DMS53 (cell line): Measurements from ENCODE around the gene APOBEC3G.
"Not testable (repeated sequence)": the region's sequence is repeated elsewhere in the genome, so short reads cannot be mapped to it uniquely, and the experiment has no call there.

Experiments
- DNase-seq: peaks from one replicate; lab custom pipeline; 2025; lab: John Stamatoyannopoulos, UW

APOBEC3G gene

DNA sequence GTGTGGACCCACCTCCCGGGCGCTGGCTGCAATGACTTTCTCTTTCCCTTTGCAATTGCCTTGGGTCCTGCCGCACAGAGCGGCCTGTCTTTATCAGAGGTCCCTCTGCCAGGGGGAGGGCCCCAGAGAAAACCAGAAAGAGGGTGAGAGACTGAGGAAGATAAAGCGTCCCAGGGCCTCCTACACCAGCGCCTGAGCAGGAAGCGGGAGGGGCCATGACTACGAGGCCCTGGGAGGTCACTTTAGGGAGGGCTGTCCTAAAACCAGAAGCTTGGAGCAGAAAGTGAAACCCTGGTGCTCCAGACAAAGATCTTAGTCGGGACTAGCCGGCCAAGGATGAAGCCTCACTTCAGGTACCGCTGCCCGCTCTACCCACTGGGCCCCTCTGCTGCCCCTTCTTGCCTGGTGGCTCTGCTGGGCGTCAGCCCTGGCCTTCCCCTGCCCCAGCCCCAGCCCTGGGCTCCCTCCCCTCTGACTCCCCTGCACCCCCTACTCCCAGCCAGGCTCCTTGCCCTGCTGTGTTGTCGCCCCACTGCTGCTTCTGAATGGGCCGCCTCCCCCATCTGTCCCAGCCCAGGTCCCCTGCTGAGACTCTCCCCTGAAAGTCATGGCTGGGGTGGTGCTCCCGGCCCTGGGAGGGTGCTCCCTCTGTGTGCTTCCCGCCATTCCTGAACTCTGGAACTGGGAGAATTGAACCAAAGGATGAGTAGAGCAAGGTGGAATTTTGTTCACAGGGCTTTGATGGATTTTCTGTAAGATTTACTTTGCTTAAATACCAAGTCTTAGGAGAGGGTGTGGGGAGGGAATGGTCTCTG lies at the start of gene APOBEC3G:
TSS of gene APOBEC3G (plus strand) at position 250 of the 815 bp plus-strand sequence. CDS start at position 337, 87 bp downstream.
- DNase-seq, result not testable (repeated sequence)

DNA sequence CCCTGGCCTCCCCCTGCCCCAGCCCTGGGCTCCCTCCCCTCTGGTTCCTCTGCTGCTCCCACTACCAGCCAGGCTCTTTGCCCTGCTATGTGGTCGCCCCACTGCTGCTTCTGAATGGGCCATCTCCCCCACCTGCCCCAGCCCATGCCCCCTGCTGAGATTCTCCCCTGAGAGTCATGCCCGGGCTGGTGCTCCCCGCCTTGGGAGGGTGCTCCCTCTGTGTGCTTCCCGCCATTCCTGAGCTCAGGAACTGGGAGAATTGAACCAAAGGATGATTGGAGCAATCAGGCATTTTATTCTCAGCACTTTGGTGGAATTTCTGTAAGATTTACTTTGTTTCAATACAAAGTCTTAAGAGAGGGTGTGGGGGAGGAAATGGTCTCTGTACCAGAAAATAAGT lies 49.4 kb upstream of the APOBEC3G start:
- no peak for DNase-seq

DNA sequence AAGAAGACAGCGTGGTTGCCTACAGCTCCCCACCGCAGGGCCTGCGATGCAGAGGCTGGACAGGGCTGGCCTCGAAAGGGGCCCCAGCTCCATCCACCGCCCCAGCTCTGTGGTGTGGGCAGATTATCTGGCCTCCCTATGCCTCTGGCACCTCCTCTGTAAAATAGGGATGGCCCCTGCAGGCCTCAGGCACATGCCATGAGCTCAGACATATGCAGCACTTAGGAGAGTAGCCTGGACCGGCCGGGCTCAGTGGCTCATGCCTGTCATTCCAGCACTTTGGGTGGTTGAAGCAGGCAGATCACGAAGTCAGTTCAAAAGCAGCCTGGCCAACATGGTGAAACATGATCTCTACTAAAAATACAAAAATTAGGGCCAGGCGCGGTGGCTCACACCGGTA lies 48.8 kb upstream of the APOBEC3G start:
- no peak for DNase-seq

DNA sequence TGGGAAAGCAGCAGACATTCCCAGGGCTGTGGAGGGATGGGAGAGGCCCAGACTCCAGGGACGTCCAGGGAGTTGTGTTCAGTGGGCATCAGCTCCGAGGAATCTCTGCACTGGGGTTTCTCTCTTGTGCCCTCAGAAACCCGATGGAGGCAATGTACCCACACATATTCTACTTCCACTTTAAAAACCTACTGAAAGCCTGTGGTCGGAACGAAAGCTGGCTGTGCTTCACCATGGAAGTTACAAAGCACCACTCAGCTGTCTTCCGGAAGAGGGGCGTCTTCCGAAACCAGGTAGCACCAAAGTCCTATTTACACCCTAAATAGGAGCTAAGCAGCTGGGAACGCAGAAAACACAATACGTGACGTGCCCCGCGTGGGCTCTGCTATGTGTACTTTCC lies 47.8 kb upstream of the APOBEC3G start:
- DNase-seq, result no peak

DNA sequence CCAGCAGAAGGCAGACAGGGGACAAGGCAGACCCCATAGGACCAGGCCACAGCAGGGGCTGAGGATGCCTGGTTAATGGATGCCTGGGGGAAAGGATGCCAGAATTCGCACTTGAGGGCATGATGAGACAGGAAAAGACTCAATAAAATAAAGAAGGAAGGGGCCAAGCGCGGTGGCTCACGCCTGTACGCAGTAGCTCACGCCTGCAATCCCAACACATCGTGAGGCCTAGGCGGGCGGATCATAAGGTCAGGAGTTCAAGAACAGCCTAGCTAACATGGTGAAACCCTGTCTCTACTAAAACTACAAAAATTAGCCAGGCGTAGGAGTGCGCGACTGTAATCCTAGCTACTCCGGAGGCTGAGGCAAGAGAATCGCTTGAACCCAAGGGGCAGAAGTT lies 46.4 kb upstream of the APOBEC3G start:
- no peak for DNase-seq

DNA sequence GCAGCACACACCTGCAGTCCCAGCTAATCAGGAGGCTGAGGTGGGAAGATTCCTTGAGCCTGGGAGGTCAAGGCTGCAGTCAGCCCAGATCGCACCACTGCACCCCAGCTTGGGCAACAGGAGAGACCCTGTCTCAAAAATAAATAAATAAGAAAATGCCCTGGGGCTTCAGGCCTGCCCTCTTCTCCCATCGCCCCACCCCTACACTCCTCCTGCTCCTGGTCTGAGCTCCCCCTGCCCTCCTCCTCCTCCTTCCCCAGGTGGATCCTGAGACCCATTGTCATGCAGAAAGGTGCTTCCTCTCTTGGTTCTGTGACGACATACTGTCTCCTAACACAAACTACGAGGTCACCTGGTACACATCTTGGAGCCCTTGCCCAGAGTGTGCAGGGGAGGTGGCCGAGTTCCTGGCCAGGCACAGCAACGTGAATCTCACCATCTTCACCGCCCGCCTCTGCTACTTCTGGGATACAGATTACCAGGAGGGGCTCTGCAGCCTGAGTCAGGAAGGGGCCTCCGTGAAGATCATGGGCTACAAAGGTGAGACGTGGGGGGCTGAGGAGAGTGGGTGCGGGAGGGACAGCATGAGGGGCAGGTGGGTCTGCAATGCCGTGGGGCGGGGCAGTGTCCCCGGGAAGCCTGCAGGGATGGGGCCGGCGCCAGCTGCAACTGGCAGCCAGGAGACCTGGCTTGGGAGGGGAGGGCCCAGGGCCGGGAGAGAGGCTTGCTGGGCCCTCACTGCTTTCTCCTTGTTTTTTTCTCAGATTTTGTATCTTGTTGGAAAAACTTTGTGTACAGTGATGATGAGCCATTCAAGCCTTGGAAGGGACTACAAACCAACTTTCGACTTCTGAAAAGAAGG lies 45.4 kb upstream of the APOBEC3G start:
- DNase-seq, result not testable (repeated sequence)

DNA sequence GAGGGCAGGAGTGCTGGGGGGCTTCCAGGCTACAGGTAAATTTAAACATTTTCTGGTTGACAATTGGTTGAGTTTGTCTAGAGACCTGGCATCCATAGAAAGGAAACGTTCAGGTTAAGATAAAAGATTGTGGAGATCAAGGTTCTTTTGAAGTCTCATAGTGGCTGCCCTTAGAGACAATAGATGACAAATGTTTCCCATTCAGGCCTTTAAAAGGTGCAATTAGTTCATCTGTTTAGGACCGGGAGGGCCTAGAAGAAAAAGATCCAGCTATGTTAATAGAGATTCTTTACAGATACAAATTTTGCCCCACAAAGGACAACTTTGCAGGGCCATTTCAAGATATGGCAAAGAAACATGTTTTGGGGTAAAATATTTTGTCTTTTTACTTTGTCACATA lies 40.0 kb upstream of the APOBEC3G start:
- DNase-seq, result not testable (repeated sequence)

DNA sequence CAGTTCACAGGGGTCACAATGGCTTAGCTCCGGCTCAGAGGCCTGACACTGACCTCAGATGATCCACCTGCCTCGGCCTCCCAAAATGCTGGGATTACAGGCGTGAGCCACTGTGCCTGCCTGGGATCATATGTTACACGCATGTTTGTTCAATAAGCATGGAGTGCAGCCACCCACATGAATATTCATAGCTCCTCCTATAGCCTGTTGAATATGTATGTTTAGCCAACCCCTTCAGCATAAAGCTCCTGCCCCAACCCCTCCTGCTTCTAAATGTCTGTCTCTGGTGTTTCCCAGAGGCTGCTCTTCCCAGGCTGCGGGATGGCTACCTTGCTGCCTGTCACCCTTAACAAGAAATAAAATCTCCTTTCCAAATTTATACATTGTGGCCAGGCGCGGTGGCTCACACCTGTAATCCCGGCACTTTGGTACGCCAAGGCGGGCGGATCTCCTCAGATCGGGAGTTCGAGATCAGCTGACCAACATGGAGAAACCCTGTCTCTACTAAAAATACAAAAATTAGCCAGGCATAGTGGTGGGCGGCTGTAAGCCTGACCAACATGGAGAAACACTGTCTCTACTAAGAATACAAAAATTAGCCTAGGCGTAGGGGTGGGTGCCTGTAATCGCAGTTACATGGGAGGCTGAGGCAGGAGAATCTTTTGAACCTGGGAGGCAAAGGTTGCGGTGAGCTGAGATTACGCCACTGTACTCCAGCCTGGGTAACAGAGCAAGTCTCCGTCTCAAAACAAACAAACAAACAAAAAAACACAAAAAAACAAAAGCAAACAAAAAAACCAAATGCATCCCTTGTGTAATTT lies 37.6 kb upstream of the APOBEC3G start:
- no peak for DNase-seq

DNA sequence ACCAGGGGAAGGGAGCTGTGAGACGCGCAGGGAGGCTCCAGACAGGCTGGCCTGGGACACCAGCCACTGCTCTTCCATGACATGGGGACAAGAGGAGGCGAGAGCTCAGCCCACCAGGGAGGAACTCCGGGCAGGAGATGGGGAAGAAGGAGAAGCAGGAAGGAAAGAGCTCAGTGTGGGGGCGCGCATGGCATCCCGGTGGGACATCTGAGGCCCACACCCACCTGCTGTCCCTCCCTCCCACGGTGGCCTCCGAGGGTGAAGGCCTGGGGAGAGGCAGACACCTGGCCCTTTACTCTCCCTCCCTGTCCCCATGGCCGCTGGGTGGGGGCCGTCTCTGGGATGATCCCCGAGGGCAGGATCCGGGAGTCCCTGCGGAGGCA lies 36.9 kb upstream of the APOBEC3G start:
- DNase-seq, result not testable (repeated sequence)

DNA sequence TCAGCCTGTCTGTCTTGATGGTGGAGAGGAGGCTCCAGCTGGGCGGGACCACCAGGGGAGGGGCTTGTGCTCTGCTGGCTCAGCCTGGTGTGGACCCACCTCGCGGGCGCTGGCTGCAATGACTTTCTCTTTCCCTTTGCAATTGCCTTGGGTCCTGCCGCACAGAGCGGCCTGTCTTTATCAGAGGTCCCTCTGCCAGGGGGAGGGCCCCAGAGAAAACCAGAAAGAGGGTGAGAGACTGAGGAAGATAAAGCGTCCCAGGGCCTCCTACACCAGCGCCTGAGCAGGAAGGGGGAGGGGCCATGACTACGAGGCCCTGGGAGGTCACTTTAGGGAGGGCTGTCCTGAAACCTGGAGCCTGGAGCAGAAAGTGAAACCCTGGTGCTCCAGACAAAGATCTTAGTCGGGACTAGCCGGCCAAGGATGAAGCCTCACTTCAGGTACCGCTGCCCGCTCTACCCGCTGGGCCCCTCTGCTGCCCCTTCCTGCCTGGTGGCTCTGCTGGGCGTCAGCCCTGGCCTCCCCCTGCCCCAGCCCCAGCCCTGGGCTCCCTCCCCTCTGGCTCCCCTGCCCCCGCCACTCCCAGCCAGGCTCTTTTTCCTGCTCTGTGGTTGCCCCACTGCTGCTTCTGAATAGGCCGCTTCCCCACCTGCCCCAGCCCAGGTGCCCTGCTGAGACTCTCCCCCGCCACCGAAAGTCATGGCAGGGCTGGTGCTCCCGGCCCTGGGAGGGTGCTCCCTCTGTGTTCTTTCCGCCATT lies 36.4 kb upstream of the APOBEC3G start, which contains the start of gene APOBEC3F:
TSS of gene APOBEC3F (plus strand) at position 327 of the 759 bp plus-strand sequence. CDS start at position 424, 97 bp downstream.
- DNase-seq, result peak; percentile 66

DNA sequence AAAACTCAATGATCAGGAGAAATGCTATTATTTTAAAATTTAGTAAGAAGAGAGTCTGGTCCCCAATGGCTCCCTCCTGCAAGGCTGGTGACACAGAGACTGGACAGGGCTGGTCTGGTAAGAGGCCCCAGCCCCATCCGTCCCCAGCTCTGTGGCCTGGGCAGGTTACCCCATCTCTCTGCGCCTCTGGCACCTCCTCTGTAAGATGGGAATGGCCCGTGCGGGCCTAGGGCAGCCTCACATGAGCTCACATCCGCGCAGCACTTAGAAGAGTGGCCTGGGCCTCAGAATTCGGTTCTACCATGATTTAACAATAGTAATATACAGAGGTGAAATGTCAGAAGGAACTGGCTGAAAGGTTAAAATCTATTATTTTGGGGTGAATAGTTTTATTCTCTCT lies 35.2 kb upstream of the APOBEC3G start:
- DNase-seq, result no peak

DNA sequence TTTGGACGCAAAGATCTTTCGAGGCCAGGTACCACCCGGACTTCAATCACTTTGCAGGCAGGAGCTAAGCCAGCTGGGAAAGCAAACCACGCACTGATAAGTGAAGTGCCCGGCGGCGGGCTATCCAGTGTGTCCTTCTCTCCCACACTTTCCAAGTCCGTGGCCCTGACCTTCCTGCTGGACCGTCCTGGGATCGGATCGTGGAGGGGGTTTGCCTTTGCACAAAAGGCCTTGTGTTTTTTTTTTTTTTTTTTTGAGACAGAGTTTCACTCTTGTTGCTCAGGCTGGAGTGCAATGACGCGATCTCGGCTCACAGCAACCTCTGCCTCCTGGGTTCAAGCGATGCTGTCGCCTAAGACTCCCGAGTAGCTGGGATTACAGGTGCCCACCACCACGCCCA lies 34.0 kb upstream of the APOBEC3G start:
- DNase-seq, result not testable (repeated sequence)

DNA sequence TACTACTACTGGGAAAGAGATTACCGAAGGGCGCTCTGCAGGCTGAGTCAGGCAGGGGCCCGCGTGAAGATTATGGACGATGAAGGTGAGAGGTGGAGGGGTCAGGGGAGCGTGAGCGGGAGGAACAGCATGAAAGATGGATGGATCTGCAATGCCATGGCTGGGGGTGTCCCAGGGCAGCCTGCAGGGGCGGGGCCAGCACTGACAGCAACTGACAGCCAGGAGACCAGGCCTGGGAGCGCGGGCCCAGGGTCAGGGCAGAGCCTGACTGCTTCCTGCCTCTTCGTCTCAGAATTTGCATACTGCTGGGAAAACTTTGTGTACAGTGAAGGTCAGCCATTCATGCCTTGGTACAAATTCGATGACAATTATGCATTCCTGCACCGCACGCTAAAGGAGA lies 31.9 kb upstream of the APOBEC3G start:
- DNase-seq, result not testable (repeated sequence)

DNA sequence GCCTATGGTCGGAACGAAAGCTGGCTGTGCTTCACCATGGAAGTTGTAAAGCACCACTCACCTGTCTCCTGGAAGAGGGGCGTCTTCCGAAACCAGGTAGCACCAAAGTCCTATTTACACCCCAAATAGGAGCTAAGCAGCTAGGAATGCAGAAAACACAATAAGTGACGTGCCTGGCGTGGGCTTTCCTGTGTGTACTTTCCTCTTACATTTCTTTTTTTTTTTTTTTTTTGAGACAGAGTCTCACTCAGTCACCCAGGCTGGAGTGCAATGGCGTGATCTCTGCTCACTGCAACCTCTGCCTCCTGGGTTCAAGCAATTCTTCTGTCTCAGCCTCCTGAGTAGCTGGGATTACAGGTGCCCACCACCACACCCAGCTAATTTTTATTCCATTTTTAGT lies 27.6 kb upstream of the APOBEC3G start:
- DNase-seq, result peak; percentile 12

DNA sequence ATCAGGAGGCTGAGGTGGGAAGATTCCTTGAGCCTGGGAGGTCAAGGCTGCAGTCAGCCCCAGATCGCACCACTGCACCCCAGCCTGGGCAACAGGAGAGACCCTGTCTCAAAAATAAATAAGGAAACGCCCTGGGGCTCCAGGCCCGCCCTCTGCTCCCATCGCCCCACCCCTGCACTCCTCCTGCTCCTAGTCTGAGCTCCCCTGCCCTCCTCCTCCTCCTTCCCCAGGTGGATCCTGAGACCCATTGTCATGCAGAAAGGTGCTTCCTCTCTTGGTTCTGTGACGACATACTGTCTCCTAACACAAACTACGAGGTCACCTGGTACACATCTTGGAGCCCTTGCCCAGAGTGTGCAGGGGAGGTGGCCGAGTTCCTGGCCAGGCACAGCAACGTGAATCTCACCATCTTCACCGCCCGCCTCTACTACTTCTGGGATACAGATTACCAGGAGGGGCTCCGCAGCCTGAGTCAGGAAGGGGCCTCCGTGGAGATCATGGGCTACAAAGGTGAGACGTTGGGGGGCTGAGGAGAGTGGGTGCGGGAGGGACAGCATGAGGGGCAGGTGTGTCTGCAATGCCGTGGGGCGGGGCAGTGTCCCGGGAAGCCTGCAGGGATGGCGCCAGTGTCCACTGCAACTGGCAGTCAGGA lies 25.1 kb upstream of the APOBEC3G start:
- not testable (repeated sequence) for DNase-seq

DNA sequence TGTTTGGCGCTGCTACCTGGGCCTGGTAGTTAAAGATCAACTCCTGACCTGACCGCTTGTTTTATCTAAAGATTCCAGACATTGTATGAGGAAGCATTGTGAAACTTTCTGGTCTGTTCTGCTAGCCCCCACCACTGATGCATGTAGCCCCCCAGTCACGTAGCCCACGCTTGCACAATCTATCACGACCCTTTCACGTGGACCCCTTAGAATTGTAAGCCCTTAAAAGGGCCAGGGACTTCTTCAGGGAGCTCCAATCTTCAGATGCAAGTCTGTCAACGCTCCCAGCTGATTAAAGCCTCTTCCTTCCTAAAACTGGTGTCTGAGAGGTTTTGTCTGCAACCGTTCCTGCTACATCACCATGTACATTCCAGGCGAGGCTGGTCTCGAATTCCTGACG lies 21.4 kb upstream of the APOBEC3G start:
- DNase-seq, result no peak

DNA sequence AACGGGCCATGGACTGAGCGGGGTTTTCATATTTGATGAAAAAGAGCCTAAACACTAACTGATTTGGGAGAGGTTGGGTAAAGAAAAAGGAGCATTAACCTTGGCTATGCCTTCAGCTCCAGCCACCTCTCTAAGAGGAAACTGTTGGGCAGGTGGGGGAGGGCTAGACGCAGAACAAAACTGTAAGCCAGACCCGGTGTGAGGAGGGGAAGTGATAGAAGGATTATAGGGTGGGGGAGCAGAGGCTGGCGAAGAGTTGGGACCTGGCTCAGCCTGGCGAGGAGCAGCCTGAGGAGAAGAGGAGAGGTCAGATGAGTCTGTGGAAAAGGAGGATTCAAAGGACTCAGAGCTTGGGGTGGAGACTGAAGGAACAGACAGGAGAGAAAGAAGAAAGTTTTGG lies 15.8 kb upstream of the APOBEC3G start:
- not testable (repeated sequence) for DNase-seq

DNA sequence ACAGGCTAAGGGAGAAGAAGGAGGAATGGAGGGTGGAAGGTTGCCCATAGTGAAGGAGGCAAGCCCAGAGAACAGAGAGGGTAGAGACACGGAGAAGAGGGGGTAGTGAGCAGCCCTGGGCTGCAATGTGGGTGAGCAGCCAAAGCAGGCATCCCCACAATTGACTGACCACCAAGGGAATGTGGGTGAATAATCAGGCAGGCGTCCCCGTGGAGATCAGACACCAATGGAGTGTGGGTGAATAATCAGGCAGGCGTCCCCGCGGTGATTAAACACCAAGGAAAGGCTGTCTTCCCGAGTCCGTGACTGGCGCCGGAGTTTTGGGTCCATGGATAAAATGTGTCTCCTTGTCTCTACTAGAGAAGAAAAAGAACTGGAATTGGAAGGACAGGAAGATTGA lies 15.1 kb upstream of the APOBEC3G start:
- DNase-seq, result not testable (repeated sequence)

DNA sequence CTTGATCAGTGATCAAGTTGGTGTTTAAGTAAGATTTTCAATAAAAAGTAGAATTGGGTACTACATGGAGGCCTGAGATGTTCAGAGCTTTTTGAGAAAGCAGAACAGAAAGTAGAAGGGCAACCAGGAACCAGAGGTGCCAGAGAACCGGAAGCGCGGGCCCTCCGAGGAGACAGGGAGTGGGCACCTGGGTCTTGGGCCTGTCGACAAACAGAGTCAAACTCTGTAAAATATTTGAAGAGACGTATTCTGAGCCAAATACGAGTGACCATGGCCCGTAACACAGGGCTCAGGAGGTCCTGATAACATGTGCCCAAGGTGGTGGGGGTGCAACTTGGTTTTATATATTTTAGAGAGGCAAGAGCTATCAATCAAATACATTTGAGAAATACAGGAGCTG lies 13.2 kb upstream of the APOBEC3G start:
- DNase-seq, result not testable (repeated sequence)

DNA sequence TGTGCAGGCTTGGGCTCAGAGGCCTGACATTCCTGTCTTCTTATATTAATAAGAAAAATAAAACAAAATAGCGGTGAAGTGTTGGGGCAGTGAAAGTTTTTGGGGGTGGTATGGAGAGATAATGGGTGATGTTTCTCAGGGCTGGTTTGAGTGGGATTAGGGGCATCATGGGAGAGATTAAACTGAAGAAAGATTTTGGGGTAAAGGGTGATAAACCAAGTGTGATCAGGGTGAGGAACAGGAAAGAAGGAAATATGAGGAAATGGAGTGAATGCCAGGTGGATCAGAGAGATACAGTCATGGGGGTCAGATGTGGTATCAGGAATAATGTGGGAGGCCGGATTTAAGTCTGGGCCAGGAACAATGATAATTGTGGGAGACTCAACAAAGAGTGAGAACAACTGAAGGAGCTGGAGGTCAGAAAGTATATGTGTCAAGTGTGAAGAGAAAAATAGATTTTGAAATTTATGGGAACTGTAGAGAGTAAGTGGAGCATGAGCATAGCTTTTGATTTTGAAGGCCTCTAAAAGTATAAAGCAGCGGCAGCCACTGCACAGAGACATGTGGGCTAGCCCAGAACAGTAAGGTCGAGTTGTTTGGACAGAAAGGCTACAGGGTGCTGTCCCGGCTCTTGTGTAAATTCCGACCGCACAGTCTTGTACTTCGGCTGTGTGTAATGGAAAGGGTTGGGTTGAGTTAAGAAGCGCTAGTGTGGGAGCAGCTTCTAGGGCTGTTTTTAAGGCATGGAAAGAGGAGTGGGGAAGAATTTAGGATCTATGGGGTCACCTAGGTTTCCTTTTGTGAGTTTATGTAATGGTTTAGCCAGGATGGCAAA lies 10.4 kb upstream of the APOBEC3G start:
- DNase-seq, result not testable (repeated sequence)
